ENCODE data around the gene LPP. TPM values are rescaled to one million over a fixed set of nuclear protein-coding genes. Genes with fewer than 3 reads are reported as not detected.

LPP gene
- total and polyA plus RNA-seq, 2 of the 4 experiments (the other 2 are of a cell fraction), result 16.0 to 130 TPM

GRCh38 chr3:188198760-188199327 lies 44.9 kb downstream of the LPP start:
- ATAC-seq (ENCODE audit: low read depth) (no peak), DNase-seq (no peak)
- Histone ChIP-seq H4K91ac (ENCODE audit: insufficient read depth, low read depth, low read length) (no peak overlapping the region), H3K9me3 (ENCODE audit: control insufficient read depth, insufficient read depth, low read length) (no peaks in the 10 kb centered on the region), H3K23ac (ENCODE audit: low read depth, low read length) (no peak overlapping the region), H4K5ac (ENCODE audit: low read depth, low read length) (no peak overlapping the region), H4K20me1 (ENCODE audit: insufficient read depth, low read length) (peaks cover 73% of the 10 kb centered on the region), H3K4me2 (ENCODE audit: low read depth, low read length) (no peak overlapping the region), H2BK120ac (ENCODE audit: low read depth, low read length) (no peak overlapping the region), H2AK5ac (ENCODE audit: low read depth, low read length) (no peak overlapping the region), H3K9ac (ENCODE audit: low read depth, low read length) (no peak overlapping the region), H3K27ac (ENCODE audit: insufficient read depth, low read length) (no peak overlapping the region), H4K8ac (ENCODE audit: low read depth in 2 of 2, low read length in 2 of 2) (no peak overlapping the region), H3K79me1 (ENCODE audit: low read depth in 1 of 2, low read length in 2 of 2) (peaks cover 35 to 77% of the 10 kb centered on the region in 2 experiments), H3K27me3 (ENCODE audit: control insufficient read depth, insufficient read depth, low read length) (no peaks in the 10 kb centered on the region), H3K4me3 (ENCODE audit: insufficient read depth, low read depth, low read length) (no peak overlapping the region), H3K56ac (ENCODE audit: extremely low read depth, insufficient read depth, low read length) (no peak overlapping the region), H3K9me1 (ENCODE audit: insufficient read depth, low read length) (peaks cover 43% of the 10 kb centered on the region), H3K4ac (ENCODE audit: low read depth, low read length) (no peak overlapping the region), H2BK20ac (ENCODE audit: low read depth, low read length) (no peak overlapping the region), H2BK5ac (ENCODE audit: low read depth, low read length, poor library complexity, severe bottlenecking) (no peak overlapping the region), H2AFZ (replicated peaks; ENCODE audit: low read length, poor library complexity) (no peak overlapping the region), H2BK15ac (ENCODE audit: low read depth, low read length) (no peak overlapping the region), H2AK9ac (replicated peaks; ENCODE audit: low read depth, low read length, poor library complexity) (no peak overlapping the region), H3K4me1 (ENCODE audit: control insufficient read depth, insufficient read depth, low read length) (peaks cover 22% of the 10 kb centered on the region), H3K36me3 (ENCODE audit: control insufficient read depth, insufficient read depth, low read length) (peaks cover 9% of the 10 kb centered on the region), H3K18ac (ENCODE audit: low read depth, low read length) (no peak overlapping the region), H3K14ac (replicated peaks; ENCODE audit: low read depth, low read length) (0 out of 2 replicates have a peak overlapping the region, but pooled peaks have one; percentile 6)
- in situ Hi-C loops (cut with MboI; ENCODE audit: low sequenced_read_pairs), result no loop called here
- no peak for TF ChIP-seq RCOR1 (IDR thresholded peaks at IDR 0.05; ENCODE audit: insufficient replicate concordance, low read length)
- no peak for TF ChIP-seq CTCF (conservative IDR thresholded peaks at IDR 0.05; ENCODE audit: low read depth, low read length)
- no peak for TF ChIP-seq MAFK (IDR thresholded peaks at IDR 0.05; ENCODE audit: low read depth, low read length)
- no peak for TF ChIP-seq RAD21 (IDR thresholded peaks at IDR 0.05; ENCODE audit: low read length)
- TF ChIP-seq MXI1 (IDR thresholded peaks at IDR 0.05; ENCODE audit: borderline replicate concordance, low read depth, low read length), result no peak
- TF ChIP-seq NFE2L2 (IDR thresholded peaks at IDR 0.05; ENCODE audit: low read depth, low read length), result no peak
- no peak for TF ChIP-seq MAZ (IDR thresholded peaks at IDR 0.05; ENCODE audit: borderline replicate concordance, low read depth, low read length)
- TF ChIP-seq CHD1 (IDR thresholded peaks at IDR 0.05; ENCODE audit: low read depth, low read length), result no peak
- TF ChIP-seq FOS (IDR thresholded peaks at IDR 0.05; ENCODE audit: low read depth, low read length), result no peak
- TF ChIP-seq USF2 (IDR thresholded peaks at IDR 0.05; ENCODE audit: low read depth, low read length), result no peak
- no peak for TF ChIP-seq RFX5 (IDR thresholded peaks at IDR 0.05; ENCODE audit: low read depth, low read length)
- no peak for TF ChIP-seq POLR2A (IDR thresholded peaks at IDR 0.05; ENCODE audit: low read depth, low read length)
- no peak for TF ChIP-seq ELK1 (IDR thresholded peaks at IDR 0.05; ENCODE audit: borderline replicate concordance, low read depth, low read length)
- no peak for TF ChIP-seq CEBPB (IDR thresholded peaks at IDR 0.05; ENCODE audit: low read depth, low read length)
- no peak for TF ChIP-seq SMC3 (IDR thresholded peaks at IDR 0.05; ENCODE audit: low read depth, low read length)
- TF ChIP-seq BHLHE40 (IDR thresholded peaks at IDR 0.05; ENCODE audit: low read depth, low read length), result no peak
- CTCF ChIA-PET, result no interaction called here
- no TSS peak for BruUV-seq (replicated peaks)
- WGBS, 2 experiments (ENCODE audit: extremely low coverage in 2 of 2, insufficient read length in 1 of 2), result 92% methylated on average over 2 of the region's 9 CpGs; no CpG with 5 or more reads in 1 of the 2 experiments
- POLR2A ChIA-PET (ENCODE audit: unreplicated experiment), result no interaction called here
- intact Hi-C loops (cut with micrococcal nuclease), result no loop called here
- dilution Hi-C loops (cut with HindIII; ENCODE audit: low sequenced_read_pairs, unreplicated experiment), result no loop called here
